GM23338 (cell line): ENCODE results near the gene ASB5. TPM values are rescaled to one million over a fixed set of nuclear protein-coding genes. Genes with fewer than 3 reads are reported as not detected.

Experiments used
- ATAC-seq: fragments of 200-7000 bp; cut with Tn5 transposase; 3 replicates; pipeline ENCODE4 v1.9.1; 2020
- DNase-seq: peaks from one replicate; pipeline ENCODE4 v3.0.0-alpha.2; 2015; ENCODE audit warnings: low spot score
- H2AFZ ChIP-seq: fragments of 200-600 bp; sonication (generic); 2 replicates; pipeline ENCODE4 v1.8.0; 2016; ENCODE audit warnings: antibody characterized with exemption, mild to moderate bottlenecking, moderate library complexity
- H3F3A ChIP-seq: fragments of 200-600 bp; sonication (generic); replicated peaks from 2 replicates; pipeline ENCODE4 v1.8.0; 2017; ENCODE audit warnings: antibody characterized with exemption, mixed run types, low read depth
- H3K27ac ChIP-seq: fragments of 200-600 bp; sonication (generic); 2 replicates; pipeline ENCODE4 v1.6.1; 2016; ENCODE audit warnings: low read depth
- H3K27me3 ChIP-seq: fragments of 200-600 bp; sonication (generic); 2 replicates; pipeline ENCODE4 v1.8.0; 2016; ENCODE audit warnings: mild to moderate bottlenecking, mixed run types, moderate library complexity; ENCODE audit not compliant: insufficient read depth
- H3K36me3 ChIP-seq: fragments of 200-600 bp; sonication (generic); 2 replicates; pipeline ENCODE4 v1.8.0; 2016; ENCODE audit warnings: mild to moderate bottlenecking; ENCODE audit not compliant: insufficient read depth
- H3K4me1 ChIP-seq: fragments of 200-600 bp; sonication (generic); 2 replicates; pipeline ENCODE4 v1.8.0; 2016; ENCODE audit warnings: mild to moderate bottlenecking, moderate library complexity; ENCODE audit not compliant: insufficient read depth
- H3K4me2 ChIP-seq: fragments of 200-600 bp; sonication (generic); 2 replicates; pipeline ENCODE4 v1.7.1; 2017; ENCODE audit warnings: mixed run types
- H3K4me3 ChIP-seq: fragments of 200-600 bp; sonication (generic); 2 replicates; pipeline ENCODE4 v1.6.1; 2016; ENCODE audit warnings: mixed run types
- H3K79me2 ChIP-seq: fragments of 200-600 bp; sonication (generic); replicated peaks from 2 replicates; pipeline ENCODE4 v1.8.0; 2017; ENCODE audit warnings: mild to moderate bottlenecking; ENCODE audit not compliant: insufficient read depth
- H3K9me2 ChIP-seq: fragments of 200-600 bp; sonication (generic); 2 replicates; pipeline ENCODE4 v1.8.0; 2017; ENCODE audit not compliant: insufficient read depth
- H4K20me1 ChIP-seq: fragments of 200-600 bp; sonication (generic); replicated peaks from 2 replicates; pipeline ENCODE4 v1.8.0; 2017; ENCODE audit warnings: mild to moderate bottlenecking; ENCODE audit not compliant: insufficient read depth
- H3K27ac Mint-ChIP-seq: 2 replicates; pipeline ENCODE4 v1.8.0; 2020; ENCODE audit warnings: inconsistent platforms, mild to moderate bottlenecking, moderate library complexity, mixed read lengths
- H3K27me3 Mint-ChIP-seq: 3 replicates; pipeline ENCODE4 v1.8.0; 2022; ENCODE audit warnings: low read depth, mild to moderate bottlenecking, moderate library complexity, mixed read lengths, inconsistent platforms; ENCODE audit not compliant: insufficient read depth, poor library complexity
- H3K36me3 Mint-ChIP-seq: 3 replicates; pipeline ENCODE4 v1.8.0; 2021; ENCODE audit warnings: low read depth, mild to moderate bottlenecking, inconsistent platforms, moderate library complexity, mixed read lengths
- H3K4me1 Mint-ChIP-seq: 3 replicates; pipeline ENCODE4 v1.8.0; 2020; ENCODE audit warnings: mild to moderate bottlenecking, inconsistent platforms, mixed read lengths
- H3K4me3 Mint-ChIP-seq: 3 replicates; pipeline ENCODE4 v1.8.0; 2021; ENCODE audit warnings: moderate library complexity, mild to moderate bottlenecking, inconsistent platforms, mixed read lengths
- H3K9me3 Mint-ChIP-seq: 3 replicates; pipeline ENCODE4 v1.8.0; 2020; ENCODE audit warnings: moderate library complexity, mild to moderate bottlenecking, inconsistent platforms, mixed read lengths
- CREB1 ChIP-seq: fragments of 250-450 bp; sonication (Bioruptor Pico); IDR thresholded peaks from 2 replicates; pipeline ENCODE4 v1.5.0; 2020; ENCODE audit warnings: low read depth, mild to moderate bottlenecking, moderate library complexity
- EZH2phosphoT487 ChIP-seq: fragments of 200-600 bp; sonication (generic); IDR thresholded peaks from one replicate; pipeline ENCODE4 v1.8.1; 2018; ENCODE audit warnings: antibody characterized with exemption; ENCODE audit not compliant: unreplicated experiment
- JUNB ChIP-seq: IDR thresholded peaks from one replicate; pipeline ENCODE4 v1.6.1; 2016; ENCODE audit warnings: antibody characterized with exemption; ENCODE audit not compliant: unreplicated experiment
- POLR2AphosphoS5 ChIP-seq: IDR thresholded peaks from 2 replicates; pipeline ENCODE4 v1.6.1; 2016; ENCODE audit warnings: antibody characterized with exemption, low read depth
- STAT1 ChIP-seq: IDR thresholded peaks from one replicate; pipeline ENCODE4 v1.6.1; 2016; ENCODE audit warnings: antibody characterized with exemption; ENCODE audit not compliant: unreplicated experiment
- ZNF114 ChIP-seq: fragments of 250-450 bp; sonication (Bioruptor Pico); IDR thresholded peaks from 2 replicates; pipeline ENCODE4 v1.5.0; 2020; ENCODE audit warnings: mild to moderate bottlenecking, moderate library complexity
- ZNF331 ChIP-seq: fragments of 250-450 bp; sonication (Bioruptor Pico); IDR thresholded peaks from 2 replicates; pipeline ENCODE4 v1.5.0; 2020; ENCODE audit warnings: low read depth, mild to moderate bottlenecking, moderate library complexity
- polyA plus RNA-seq: library from polyadenylated mRNA; unstranded; fragments of >200 nt; fragmentation: Nextera tagmentation; extraction: Ambion mirVana; gene quantifications from 2 replicates; pipeline ENCODE4 v1.2.1, GENCODE V29; 2016
- total RNA-seq: library from RNA; depleted of rRNA; stranded (reverse); fragments of >200 nt; shearing (Covaris generic); gene quantifications from 2 replicates; pipeline ENCODE4 v1.2.3, GENCODE V29; 2014
- TF ChIP-seq, protein P1 (sequence below): IDR thresholded peaks from one replicate; pipeline ENCODE4 v1.6.1; 2018; ENCODE audit warnings: antibody characterized with exemption; ENCODE audit not compliant: unreplicated experiment
- TF ChIP-seq, protein P2 (sequence below), 2 experiments: fragments of 200-600 bp in 1 of 2; sonication (generic) in 1 of 2; conservative IDR thresholded peaks; 2 replicates each; pipeline versions ENCODE4 v1.5.1 to v1.6.1; 2016 to 2017; ENCODE audit warnings: antibody characterized with exemption in 2 of 2, low read depth in 2 of 2, mild to moderate bottlenecking in 2 of 2, moderate library complexity in 1 of 2
- TF ChIP-seq, protein P3 (sequence below): IDR thresholded peaks from 2 replicates; pipeline ENCODE4 v1.6.1; 2016; ENCODE audit warnings: antibody characterized with exemption

Gene ASB5
- total and polyA plus RNA-seq, 2 experiments from 2014 or later = not detected

DNA sequence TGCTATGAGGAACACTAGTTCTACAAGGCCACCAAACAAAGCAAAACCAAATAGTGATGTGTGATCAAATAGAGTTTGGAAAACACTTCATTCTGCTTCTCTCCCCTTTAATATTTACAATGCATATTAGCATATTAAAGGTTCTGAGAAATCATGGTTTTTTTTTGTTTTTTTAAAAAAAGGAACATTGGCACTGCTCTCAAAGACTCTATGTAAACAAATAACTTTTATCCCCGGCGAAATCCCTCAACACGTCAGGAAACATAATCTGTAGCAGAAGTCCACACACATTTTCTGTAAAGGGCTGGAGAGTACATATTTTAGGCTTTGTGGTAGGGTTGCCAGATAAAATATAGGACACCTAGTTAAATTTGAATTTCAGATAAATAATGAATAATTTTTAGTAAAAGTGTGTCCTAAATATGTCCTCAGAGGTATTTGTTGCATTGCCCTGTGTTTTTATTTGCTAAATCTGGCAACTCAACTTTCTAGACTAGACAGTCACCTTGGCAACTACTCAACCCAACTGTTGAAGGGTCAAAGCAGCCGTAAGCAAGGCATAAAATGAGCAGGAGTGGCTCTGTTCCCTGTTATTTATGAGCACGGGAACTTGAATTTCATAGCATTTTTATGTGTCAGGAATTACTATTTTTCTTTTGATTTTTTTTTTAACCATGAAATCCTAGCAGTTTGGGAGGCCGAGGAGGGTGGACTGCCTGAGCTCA, 82.2 kb downstream of the ASB5 start:
- Histone ChIP-seq H4K20me1 (no peaks in the 10 kb centered on the region), H3K9me2 (no peaks in the 10 kb centered on the region), H3K27me3 (no peaks in the 10 kb centered on the region), H3K4me3 (0 out of 2 replicates have a peak overlapping the region, but pooled peaks have one; percentile 9), H2AFZ (no peak overlapping the region), H3F3A (no peaks in the 10 kb centered on the region), H3K36me3 (no peaks in the 10 kb centered on the region), H3K4me1 (peaks cover 12% of the 10 kb centered on the region; the same call in 1 of the 2 replicates), H3K27ac (peak overlapping the region; percentile 43; the same call in 1 of the 2 replicates), H3K79me2 (no peaks in the 10 kb centered on the region), H3K4me2 (peak overlapping the region; percentile 30; the same call in 1 of the 2 replicates)
- Mint-ChIP-seq H3K36me3 (no peaks in the 10 kb centered on the region), H3K4me3 (peak overlapping the region; percentile 9; the same call in 1 of the 3 replicates), H3K27ac (peak overlapping the region; percentile 75), H3K9me3 (no peaks in the 10 kb centered on the region), H3K4me1 (peaks cover 35% of the 10 kb centered on the region), H3K27me3 (no peaks in the 10 kb centered on the region)
- DNase-seq (no peak), ATAC-seq (no peak)
- no peak for TF ChIP-seq STAT1
- no peak for TF ChIP-seq POLR2AphosphoS5
- no peak for TF ChIP-seq ZNF331
- TF ChIP-seq, protein P1, sequence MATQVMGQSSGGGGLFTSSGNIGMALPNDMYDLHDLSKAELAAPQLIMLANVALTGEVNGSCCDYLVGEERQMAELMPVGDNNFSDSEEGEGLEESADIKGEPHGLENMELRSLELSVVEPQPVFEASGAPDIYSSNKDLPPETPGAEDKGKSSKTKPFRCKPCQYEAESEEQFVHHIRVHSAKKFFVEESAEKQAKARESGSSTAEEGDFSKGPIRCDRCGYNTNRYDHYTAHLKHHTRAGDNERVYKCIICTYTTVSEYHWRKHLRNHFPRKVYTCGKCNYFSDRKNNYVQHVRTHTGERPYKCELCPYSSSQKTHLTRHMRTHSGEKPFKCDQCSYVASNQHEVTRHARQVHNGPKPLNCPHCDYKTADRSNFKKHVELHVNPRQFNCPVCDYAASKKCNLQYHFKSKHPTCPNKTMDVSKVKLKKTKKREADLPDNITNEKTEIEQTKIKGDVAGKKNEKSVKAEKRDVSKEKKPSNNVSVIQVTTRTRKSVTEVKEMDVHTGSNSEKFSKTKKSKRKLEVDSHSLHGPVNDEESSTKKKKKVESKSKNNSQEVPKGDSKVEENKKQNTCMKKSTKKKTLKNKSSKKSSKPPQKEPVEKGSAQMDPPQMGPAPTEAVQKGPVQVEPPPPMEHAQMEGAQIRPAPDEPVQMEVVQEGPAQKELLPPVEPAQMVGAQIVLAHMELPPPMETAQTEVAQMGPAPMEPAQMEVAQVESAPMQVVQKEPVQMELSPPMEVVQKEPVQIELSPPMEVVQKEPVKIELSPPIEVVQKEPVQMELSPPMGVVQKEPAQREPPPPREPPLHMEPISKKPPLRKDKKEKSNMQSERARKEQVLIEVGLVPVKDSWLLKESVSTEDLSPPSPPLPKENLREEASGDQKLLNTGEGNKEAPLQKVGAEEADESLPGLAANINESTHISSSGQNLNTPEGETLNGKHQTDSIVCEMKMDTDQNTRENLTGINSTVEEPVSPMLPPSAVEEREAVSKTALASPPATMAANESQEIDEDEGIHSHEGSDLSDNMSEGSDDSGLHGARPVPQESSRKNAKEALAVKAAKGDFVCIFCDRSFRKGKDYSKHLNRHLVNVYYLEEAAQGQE = no peak
- TF ChIP-seq, protein P2, sequence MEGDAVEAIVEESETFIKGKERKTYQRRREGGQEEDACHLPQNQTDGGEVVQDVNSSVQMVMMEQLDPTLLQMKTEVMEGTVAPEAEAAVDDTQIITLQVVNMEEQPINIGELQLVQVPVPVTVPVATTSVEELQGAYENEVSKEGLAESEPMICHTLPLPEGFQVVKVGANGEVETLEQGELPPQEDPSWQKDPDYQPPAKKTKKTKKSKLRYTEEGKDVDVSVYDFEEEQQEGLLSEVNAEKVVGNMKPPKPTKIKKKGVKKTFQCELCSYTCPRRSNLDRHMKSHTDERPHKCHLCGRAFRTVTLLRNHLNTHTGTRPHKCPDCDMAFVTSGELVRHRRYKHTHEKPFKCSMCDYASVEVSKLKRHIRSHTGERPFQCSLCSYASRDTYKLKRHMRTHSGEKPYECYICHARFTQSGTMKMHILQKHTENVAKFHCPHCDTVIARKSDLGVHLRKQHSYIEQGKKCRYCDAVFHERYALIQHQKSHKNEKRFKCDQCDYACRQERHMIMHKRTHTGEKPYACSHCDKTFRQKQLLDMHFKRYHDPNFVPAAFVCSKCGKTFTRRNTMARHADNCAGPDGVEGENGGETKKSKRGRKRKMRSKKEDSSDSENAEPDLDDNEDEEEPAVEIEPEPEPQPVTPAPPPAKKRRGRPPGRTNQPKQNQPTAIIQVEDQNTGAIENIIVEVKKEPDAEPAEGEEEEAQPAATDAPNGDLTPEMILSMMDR (conservative IDR thresholded peaks at IDR 0.05; ENCODE audit: low read depth in 2 of 2) = no peak
- no peak for TF ChIP-seq ZNF114 (CRISPR knock-in tag)
- TF ChIP-seq CREB1 (CRISPR knock-in tag) = no peak
- no peak for TF ChIP-seq JUNB

DNA sequence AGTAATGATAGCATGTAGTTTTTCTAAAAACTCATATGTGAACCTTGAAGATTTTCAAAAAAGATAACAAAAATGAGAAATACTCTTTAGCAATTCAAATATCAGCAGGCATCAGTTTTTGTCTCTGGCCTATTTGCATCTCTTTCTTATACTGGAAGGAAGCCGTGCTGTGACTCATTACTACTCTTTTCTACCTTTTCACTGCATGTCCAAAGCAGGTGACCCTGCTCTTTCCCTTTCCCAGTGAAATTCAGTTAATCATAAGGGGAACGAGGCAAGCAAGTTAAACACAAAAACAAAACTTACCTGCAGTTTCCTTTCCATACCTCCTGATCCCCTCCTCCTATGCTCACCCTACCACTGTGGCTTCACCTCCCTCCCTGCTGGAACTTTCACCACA, 83.0 kb downstream of the ASB5 start:
- Mint-ChIP-seq H3K4me3 (peak overlapping the region; percentile 9; the same call in 1 of the 3 replicates), H3K9me3 (no peaks in the 10 kb centered on the region), H3K27me3 (no peaks in the 10 kb centered on the region), H3K4me1 (peaks cover 27% of the 10 kb centered on the region), H3K36me3 (no peaks in the 10 kb centered on the region), H3K27ac (peak overlapping the region; percentile 75)
- Histone ChIP-seq H3K79me2 (no peaks in the 10 kb centered on the region), H2AFZ (no peak overlapping the region), H3K4me1 (peaks cover 12% of the 10 kb centered on the region; the same call in 1 of the 2 replicates), H3K4me2 (peak overlapping the region; percentile 30; the same call in 1 of the 2 replicates), H3K36me3 (no peaks in the 10 kb centered on the region), H3K4me3 (0 out of 2 replicates have a peak overlapping the region, but pooled peaks have one; percentile 9), H3K27ac (peak overlapping the region; percentile 43; the same call in 1 of the 2 replicates), H3K27me3 (no peaks in the 10 kb centered on the region), H3F3A (no peaks in the 10 kb centered on the region), H3K9me2 (no peaks in the 10 kb centered on the region), H4K20me1 (no peaks in the 10 kb centered on the region)
- peak; percentile 24 for DNase-seq
- ATAC-seq = peak; percentile 80
- TF ChIP-seq, protein P1 = no peak
- TF ChIP-seq POLR2AphosphoS5 (no peak), JUNB (no peak), CREB1 (CRISPR knock-in tag) (no peak), EZH2phosphoT487 (no peak)
- TF ChIP-seq, protein P2 (conservative IDR thresholded peaks at IDR 0.05; ENCODE audit: low read depth in 2 of 2) = no peak
- TF ChIP-seq, protein P3, sequence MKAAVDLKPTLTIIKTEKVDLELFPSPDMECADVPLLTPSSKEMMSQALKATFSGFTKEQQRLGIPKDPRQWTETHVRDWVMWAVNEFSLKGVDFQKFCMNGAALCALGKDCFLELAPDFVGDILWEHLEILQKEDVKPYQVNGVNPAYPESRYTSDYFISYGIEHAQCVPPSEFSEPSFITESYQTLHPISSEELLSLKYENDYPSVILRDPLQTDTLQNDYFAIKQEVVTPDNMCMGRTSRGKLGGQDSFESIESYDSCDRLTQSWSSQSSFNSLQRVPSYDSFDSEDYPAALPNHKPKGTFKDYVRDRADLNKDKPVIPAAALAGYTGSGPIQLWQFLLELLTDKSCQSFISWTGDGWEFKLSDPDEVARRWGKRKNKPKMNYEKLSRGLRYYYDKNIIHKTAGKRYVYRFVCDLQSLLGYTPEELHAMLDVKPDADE = no peak
